Endothelial cell of umbilical vein (primary cell): Measurements from ENCODE around the gene GALNT10. TPM values are rescaled to one million over a fixed set of nuclear protein-coding genes. Genes with fewer than 3 reads are reported as not detected.

ENCODE experiments used
- BruUV-seq: library from RNA; stranded (reverse); fragments of 400-500 nt; replicated peaks from 2 replicates; lab custom pipeline; 2021; lab: Mats Ljungman, UMichigan
- CTCF ChIA-PET: fragments of 300-600, 350-600 bp; sonication (Branson Sonifier 250); formaldehyde crosslinking; loops from one replicate; lab custom pipeline; 2021; ENCODE audit warnings: antibody characterized with exemption, inconsistent platforms; lab: Charles Lee
- POLR2A ChIA-PET: fragments of 300-600, 350-600 bp; sonication (Branson Sonifier 250); formaldehyde crosslinking; loops from one replicate; lab custom pipeline; 2021; ENCODE audit warnings: antibody characterized with exemption, inconsistent platforms; lab: Charles Lee
- DNase-seq: peaks from one replicate; pipeline ENCODE4 v3.0.0-alpha.2; 2011; ENCODE audit warnings: low read depth, low spot score
- FAIRE-seq: peaks from 2 replicates; lab custom pipeline; 2011; peaks lifted over from hg19 to GRCh38; lab: Jason Lieb, UNC
- H2AFZ ChIP-seq: 2 replicates; pipeline ENCODE4 v1.6.0; 2012; ENCODE audit warnings: low read depth, low read length, control low read depth, inconsistent platforms
- H3K27ac ChIP-seq: 2 replicates; pipeline ENCODE4 v1.5.1; 2011; ENCODE audit warnings: low read depth, mild to moderate bottlenecking, control low read depth, low read length, moderate library complexity; ENCODE audit not compliant: insufficient read depth
- H3K27me3 ChIP-seq, 2 experiments: 2 replicates each; pipeline versions ENCODE4 v1.6.0 to v1.6.1; 2011; ENCODE audit warnings: low read length in 2 of 2, mixed read lengths in 1 of 2; ENCODE audit not compliant: control insufficient read depth in 2 of 2, insufficient read depth in 2 of 2
- H3K36me3 ChIP-seq, 2 experiments: 2 replicates in 1 of 2; 3 replicates in 1 of 2; pipeline ENCODE4 v1.5.1; 2011; ENCODE audit warnings: low read length in 2 of 2, mild to moderate bottlenecking in 1 of 2, moderate library complexity in 1 of 2; ENCODE audit not compliant: control insufficient read depth in 2 of 2, insufficient read depth in 2 of 2; ENCODE audit errors: extremely low read depth in 1 of 2
- H3K4me1 ChIP-seq: 3 replicates; pipeline ENCODE4 v1.5.1; 2011; ENCODE audit warnings: mild to moderate bottlenecking, low read length; ENCODE audit not compliant: control insufficient read depth, insufficient read depth; ENCODE audit errors: extremely low read depth
- H3K4me2 ChIP-seq: 2 replicates; pipeline ENCODE4 v1.6.1; 2011; ENCODE audit warnings: low read length, control low read depth, mixed read lengths; ENCODE audit not compliant: insufficient read depth
- H3K4me3 ChIP-seq, 3 experiments: fragments of 200-600 bp in 1 of 3; sonication (generic), shearing (Covaris generic) in 1 of 3; replicated peaks in 1 of 3; 2 replicates each; pipeline ENCODE4 v1.5.1; 2011 to 2016; ENCODE audit warnings: control low read depth in 3 of 3, low read length in 3 of 3, mild to moderate bottlenecking in 2 of 3, inconsistent platforms in 1 of 3, low read depth in 1 of 3, moderate library complexity in 1 of 3; ENCODE audit not compliant: insufficient read depth in 1 of 3
- H3K79me2 ChIP-seq: 2 replicates; pipeline ENCODE4 v1.6.0; 2012; ENCODE audit warnings: low read length, inconsistent platforms; ENCODE audit not compliant: control insufficient read depth, insufficient read depth
- H3K9ac ChIP-seq: replicated peaks from 2 replicates; pipeline ENCODE3; 2011; ENCODE audit warnings: low read length, control low read depth; ENCODE audit not compliant: insufficient read depth; ENCODE audit errors: extremely low read depth
- H3K9me1 ChIP-seq: replicated peaks from 3 replicates; pipeline ENCODE4 v1.6.0; 2011; ENCODE audit warnings: mild to moderate bottlenecking, low read length; ENCODE audit not compliant: control insufficient read depth, insufficient read depth; ENCODE audit errors: extremely low read depth
- H3K9me3 ChIP-seq: replicated peaks from 2 replicates; pipeline ENCODE4 v1.5.1; 2012; ENCODE audit warnings: low read length, inconsistent platforms; ENCODE audit not compliant: control insufficient read depth, insufficient read depth
- H4K20me1 ChIP-seq: replicated peaks from 2 replicates; pipeline ENCODE3; 2011; ENCODE audit warnings: mild to moderate bottlenecking, low read length; ENCODE audit not compliant: control insufficient read depth, insufficient read depth; ENCODE audit errors: extremely low read depth
- EZH2 ChIP-seq: IDR thresholded peaks from 2 replicates; pipeline ENCODE4 v1.6.1; 2012; ENCODE audit warnings: borderline replicate concordance, low read depth, mild to moderate bottlenecking, moderate library complexity, low read length, inconsistent platforms; ENCODE audit not compliant: severe bottlenecking
- FOS ChIP-seq: IDR thresholded peaks from 2 replicates; pipeline ENCODE4 v1.6.1; 2011; ENCODE audit warnings: mild to moderate bottlenecking, low read length, moderate library complexity, borderline replicate concordance; ENCODE audit not compliant: insufficient read depth
- GATA2 ChIP-seq: IDR thresholded peaks from 2 replicates; pipeline ENCODE4 v1.7.0; 2011; ENCODE audit warnings: low read depth, mild to moderate bottlenecking, moderate library complexity, mixed read lengths, low read length; ENCODE audit not compliant: insufficient read length, insufficient read depth
- JUN ChIP-seq: IDR thresholded peaks from 2 replicates; pipeline ENCODE4 v1.6.1; 2011; ENCODE audit warnings: borderline replicate concordance, low read depth; ENCODE audit not compliant: insufficient read length, insufficient read depth
- MYC ChIP-seq: IDR thresholded peaks from one replicate; pipeline ENCODE4 v1.6.1; 2011; ENCODE audit warnings: mild to moderate bottlenecking, low read depth, low read length
- POLR2A ChIP-seq: IDR thresholded peaks from 2 replicates; pipeline ENCODE4 v1.6.1; 2012; ENCODE audit warnings: low read depth, mild to moderate bottlenecking, control low read depth, low read length
- POLR2AphosphoS5 ChIP-seq: IDR thresholded peaks from 2 replicates; pipeline ENCODE4 v1.6.1; 2012; ENCODE audit warnings: low read depth, mild to moderate bottlenecking, control low read depth, low read length, moderate library complexity; ENCODE audit not compliant: insufficient read depth
- dilution Hi-C: fragments of 300-500 bp; cut with MboI; formaldehyde crosslinking; loops from one replicate; pipeline ENCODE4 v1.15.0; 2019; ENCODE audit warnings: low sequenced_read_pairs; ENCODE audit not compliant: extremely low pct_ligation_motif_present
- intact Hi-C: fragments of 100-400 bp; cut with micrococcal nuclease; formaldehyde crosslinking; loops from one replicate; pipeline ENCODE4 v1.10.0; 2022
- polyA plus RNA-seq, 4 experiments: library from polyadenylated mRNA; depleted of rRNA in 3 of 4; stranded (reverse) in 3 of 4; unstranded in 1 of 4; fragments of >200 nt; gene quantifications; 2 replicates each; pipeline versions ENCODE4 v1.2.1 to v1.2.3, GENCODE V29; 2011 to 2012; ENCODE audit warnings: missing spikeins in 1 of 4
- total RNA-seq: library from RNA; stranded (reverse); gene quantifications from 2 replicates; pipeline ENCODE4 v1.2.3, GENCODE V29; 2021
- TF ChIP-seq, protein P1 (sequence below), 2 donors: IDR thresholded peaks; 1 replicate in 1 of 2; 2 replicates in 1 of 2; pipeline ENCODE4 v1.5.1; 2011; ENCODE audit warnings: low read length in 2 of 2, mild to moderate bottlenecking in 2 of 2, moderate library complexity in 2 of 2, control low read depth in 1 of 2, inconsistent platforms in 1 of 2, low read depth in 1 of 2; ENCODE audit not compliant: insufficient read depth in 1 of 2; ENCODE audit errors: extremely low read depth in 1 of 2
- TF ChIP-seq, protein P2 (sequence below): IDR thresholded peaks from 2 replicates; pipeline ENCODE4 v1.6.1; 2011; ENCODE audit not compliant: insufficient read depth, insufficient read length

Gene GALNT10
- total and polyA plus RNA-seq, 2 donors (not counting 3 experiments of a cell fraction or from before 2014, with no cell fraction given): 70.2 to 77.6 TPM

DNA sequence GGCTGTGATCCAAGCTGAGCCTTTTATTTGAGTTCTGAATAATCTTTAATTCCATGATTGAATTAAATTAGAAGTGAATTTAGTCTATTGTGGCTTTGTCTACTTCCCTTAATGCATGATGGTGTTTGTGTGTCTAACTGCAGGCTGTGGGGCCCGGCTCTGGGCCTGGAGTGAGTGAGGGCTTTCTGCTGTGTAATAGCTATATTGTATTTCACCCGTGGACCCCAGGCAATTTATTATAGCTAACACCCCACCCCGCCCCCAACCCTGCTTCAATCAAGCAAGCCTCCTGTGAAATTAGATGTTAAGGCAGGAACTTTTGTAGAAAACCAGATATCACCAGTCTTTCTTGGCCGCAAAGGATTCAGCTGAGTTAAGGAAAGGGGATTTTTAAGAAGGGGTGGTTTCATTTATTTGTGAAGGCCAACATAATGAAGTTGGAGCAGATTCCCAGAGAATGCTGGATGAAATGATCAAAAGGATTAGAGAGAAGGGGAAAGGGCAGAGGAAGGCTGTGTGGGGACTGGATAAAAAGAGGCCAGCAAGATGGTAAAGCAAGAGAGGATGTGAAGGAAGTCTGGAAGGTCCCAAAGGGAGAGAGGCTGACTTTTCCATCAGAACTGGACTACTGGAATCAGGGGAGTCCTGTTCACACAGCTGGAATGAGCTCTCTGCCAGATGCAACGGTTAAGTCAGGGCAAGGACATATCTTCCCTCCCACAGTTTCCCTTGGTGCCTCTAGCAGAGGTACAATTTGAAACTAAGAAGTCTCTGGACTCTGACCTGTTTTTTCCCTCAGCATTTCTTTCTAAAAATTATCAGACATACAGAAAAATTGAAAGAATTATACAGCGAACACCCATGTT, 129.9 kb downstream of the GALNT10 start:
- ChIA-PET CTCF (interaction anchor here (1.0 kb wide), 1 partner anchor 66 kb away, joined by 3 read pairs; no protein-coding TSS in a partner anchor), POLR2A (no interaction called here)

More for the DNA sequence above, 129.9 kb downstream of the GALNT10 start:
- no peak for DNase-seq
- Histone ChIP-seq H3K9me3 (no peaks in the 10 kb centered on the region), H3K9ac (no peak overlapping the region), H2AFZ (no peak overlapping the region), H4K20me1 (no peaks in the 10 kb centered on the region), H3K4me2 (no peak overlapping the region), H3K27ac (no peak overlapping the region), H3K27me3 (no peaks in the 10 kb centered on the region), H3K9me1 (no peaks in the 10 kb centered on the region), H3K4me1 (no peaks in the 10 kb centered on the region), H3K36me3 (peaks cover 0 to 2% of the 10 kb centered on the region in 2 experiments), H3K4me3 (no peak overlapping the region), H3K79me2 (peaks cover 2% of the 10 kb centered on the region)
- TF ChIP-seq JUN (no peak), POLR2A (no peak), POLR2AphosphoS5 (no peak), FOS (no peak), EZH2 (no peak), MYC (no peak), GATA2 (no peak)
- TF ChIP-seq, protein P1, sequence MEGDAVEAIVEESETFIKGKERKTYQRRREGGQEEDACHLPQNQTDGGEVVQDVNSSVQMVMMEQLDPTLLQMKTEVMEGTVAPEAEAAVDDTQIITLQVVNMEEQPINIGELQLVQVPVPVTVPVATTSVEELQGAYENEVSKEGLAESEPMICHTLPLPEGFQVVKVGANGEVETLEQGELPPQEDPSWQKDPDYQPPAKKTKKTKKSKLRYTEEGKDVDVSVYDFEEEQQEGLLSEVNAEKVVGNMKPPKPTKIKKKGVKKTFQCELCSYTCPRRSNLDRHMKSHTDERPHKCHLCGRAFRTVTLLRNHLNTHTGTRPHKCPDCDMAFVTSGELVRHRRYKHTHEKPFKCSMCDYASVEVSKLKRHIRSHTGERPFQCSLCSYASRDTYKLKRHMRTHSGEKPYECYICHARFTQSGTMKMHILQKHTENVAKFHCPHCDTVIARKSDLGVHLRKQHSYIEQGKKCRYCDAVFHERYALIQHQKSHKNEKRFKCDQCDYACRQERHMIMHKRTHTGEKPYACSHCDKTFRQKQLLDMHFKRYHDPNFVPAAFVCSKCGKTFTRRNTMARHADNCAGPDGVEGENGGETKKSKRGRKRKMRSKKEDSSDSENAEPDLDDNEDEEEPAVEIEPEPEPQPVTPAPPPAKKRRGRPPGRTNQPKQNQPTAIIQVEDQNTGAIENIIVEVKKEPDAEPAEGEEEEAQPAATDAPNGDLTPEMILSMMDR (IDR thresholded peaks at IDR 0.05; ENCODE audit: extremely low read depth in 1 of 2, insufficient read depth in 1 of 2, low read depth in 1 of 2, low read length in 2 of 2): no peak
- TF ChIP-seq, protein P2, sequence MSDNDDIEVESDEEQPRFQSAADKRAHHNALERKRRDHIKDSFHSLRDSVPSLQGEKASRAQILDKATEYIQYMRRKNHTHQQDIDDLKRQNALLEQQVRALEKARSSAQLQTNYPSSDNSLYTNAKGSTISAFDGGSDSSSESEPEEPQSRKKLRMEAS: no peak
- intact Hi-C loops (no loop called here), dilution Hi-C loops (no loop called here)
- no peak for FAIRE-seq
- no TSS peak for BruUV-seq
